HG03442 (cell line): ENCODE measurements around the gene CDH8.

ENCODE experiments used
- ATAC-seq: cut with Tn5 transposase; IDR thresholded peaks from one replicate; pipeline ENCODE4 v1.9.1; 2021; ENCODE audit warnings: mild to moderate bottlenecking, moderate library complexity; ENCODE audit not compliant: unreplicated experiment

CDH8 gene

GRCh38 chr16:61665512-61665911, 370.7 kb downstream of the CDH8 start:
- no peak for ATAC-seq

GRCh38 chr16:61659936-61660335, 376.3 kb downstream of the CDH8 start:
- no peak for ATAC-seq

- ATAC-seq: no peak
These were observed 381.3 kb downstream of the CDH8 start for GRCh38 chr16:61654962-61655361.

GRCh38 chr16:61653544-61653943, 382.7 kb downstream of the CDH8 start:
- ATAC-seq: no peak

- no peak for ATAC-seq
These were observed 390.7 kb downstream of the CDH8 start for GRCh38 chr16:61645561-61645960.

- no peak for ATAC-seq
These were observed 391.5 kb downstream of the CDH8 start for GRCh38 chr16:61644736-61645135.

- no peak for ATAC-seq
These were observed 418.9 kb downstream of the CDH8 start for GRCh38 chr16:61617219-61617783.

- ATAC-seq: no peak
These were observed 420.1 kb downstream of the CDH8 start for GRCh38 chr16:61616088-61616487.

GRCh38 chr16:61611847-61612491, 424.3 kb downstream of the CDH8 start:
- ATAC-seq: no peak

GRCh38 chr16:61606581-61606980, 429.7 kb downstream of the CDH8 start:
- no peak for ATAC-seq
